Endothelial cell of umbilical vein (primary cell): ENCODE measurements around the gene ANKAR. TPM values are rescaled to one million over a fixed set of nuclear protein-coding genes. Genes with fewer than 3 reads are reported as not detected.

ENCODE experiments used
- BruUV-seq: library from RNA; stranded (reverse); fragments of 400-500 nt; replicated peaks from 2 replicates; lab custom pipeline; 2021; lab: Mats Ljungman, UMichigan
- CTCF ChIA-PET: fragments of 300-600, 350-600 bp; sonication (Branson Sonifier 250); formaldehyde crosslinking; loops from one replicate; lab custom pipeline; 2021; ENCODE audit warnings: antibody characterized with exemption, inconsistent platforms; lab: Charles Lee
- POLR2A ChIA-PET: fragments of 300-600, 350-600 bp; sonication (Branson Sonifier 250); formaldehyde crosslinking; loops from one replicate; lab custom pipeline; 2021; ENCODE audit warnings: antibody characterized with exemption, inconsistent platforms; lab: Charles Lee
- DNase-seq: peaks from one replicate; pipeline ENCODE4 v3.0.0-alpha.2; 2011; ENCODE audit warnings: low read depth, low spot score
- FAIRE-seq: peaks from 2 replicates; lab custom pipeline; 2011; peaks lifted over from hg19 to GRCh38; lab: Jason Lieb, UNC
- H2AFZ ChIP-seq: 2 replicates; pipeline ENCODE4 v1.6.0; 2012; ENCODE audit warnings: low read depth, low read length, control low read depth, inconsistent platforms
- H3K27ac ChIP-seq: 2 replicates; pipeline ENCODE4 v1.5.1; 2011; ENCODE audit warnings: low read depth, mild to moderate bottlenecking, control low read depth, low read length, moderate library complexity; ENCODE audit not compliant: insufficient read depth
- H3K27me3 ChIP-seq, 2 experiments: 2 replicates each; pipeline versions ENCODE4 v1.6.0 to v1.6.1; 2011; ENCODE audit warnings: low read length in 2 of 2, mixed read lengths in 1 of 2; ENCODE audit not compliant: control insufficient read depth in 2 of 2, insufficient read depth in 2 of 2
- H3K36me3 ChIP-seq, 2 experiments: 2 replicates in 1 of 2; 3 replicates in 1 of 2; pipeline ENCODE4 v1.5.1; 2011; ENCODE audit warnings: low read length in 2 of 2, mild to moderate bottlenecking in 1 of 2, moderate library complexity in 1 of 2; ENCODE audit not compliant: control insufficient read depth in 2 of 2, insufficient read depth in 2 of 2; ENCODE audit errors: extremely low read depth in 1 of 2
- H3K4me1 ChIP-seq: 3 replicates; pipeline ENCODE4 v1.5.1; 2011; ENCODE audit warnings: mild to moderate bottlenecking, low read length; ENCODE audit not compliant: control insufficient read depth, insufficient read depth; ENCODE audit errors: extremely low read depth
- H3K4me2 ChIP-seq: 2 replicates; pipeline ENCODE4 v1.6.1; 2011; ENCODE audit warnings: low read length, control low read depth, mixed read lengths; ENCODE audit not compliant: insufficient read depth
- H3K4me3 ChIP-seq, 3 experiments: fragments of 200-600 bp in 1 of 3; sonication (generic), shearing (Covaris generic) in 1 of 3; replicated peaks in 1 of 3; 2 replicates each; pipeline ENCODE4 v1.5.1; 2011 to 2016; ENCODE audit warnings: control low read depth in 3 of 3, low read length in 3 of 3, mild to moderate bottlenecking in 2 of 3, inconsistent platforms in 1 of 3, low read depth in 1 of 3, moderate library complexity in 1 of 3; ENCODE audit not compliant: insufficient read depth in 1 of 3
- H3K79me2 ChIP-seq: 2 replicates; pipeline ENCODE4 v1.6.0; 2012; ENCODE audit warnings: low read length, inconsistent platforms; ENCODE audit not compliant: control insufficient read depth, insufficient read depth
- H3K9ac ChIP-seq: replicated peaks from 2 replicates; pipeline ENCODE3; 2011; ENCODE audit warnings: low read length, control low read depth; ENCODE audit not compliant: insufficient read depth; ENCODE audit errors: extremely low read depth
- H3K9me1 ChIP-seq: replicated peaks from 3 replicates; pipeline ENCODE4 v1.6.0; 2011; ENCODE audit warnings: mild to moderate bottlenecking, low read length; ENCODE audit not compliant: control insufficient read depth, insufficient read depth; ENCODE audit errors: extremely low read depth
- H3K9me3 ChIP-seq: replicated peaks from 2 replicates; pipeline ENCODE4 v1.5.1; 2012; ENCODE audit warnings: low read length, inconsistent platforms; ENCODE audit not compliant: control insufficient read depth, insufficient read depth
- H4K20me1 ChIP-seq: replicated peaks from 2 replicates; pipeline ENCODE3; 2011; ENCODE audit warnings: mild to moderate bottlenecking, low read length; ENCODE audit not compliant: control insufficient read depth, insufficient read depth; ENCODE audit errors: extremely low read depth
- CTCF ChIP-seq, 2 donors: IDR thresholded peaks; 1 replicate in 1 of 2; 2 replicates in 1 of 2; pipeline ENCODE4 v1.5.1; 2011; ENCODE audit warnings: low read length in 2 of 2, mild to moderate bottlenecking in 2 of 2, moderate library complexity in 2 of 2, control low read depth in 1 of 2, inconsistent platforms in 1 of 2, low read depth in 1 of 2; ENCODE audit not compliant: insufficient read depth in 1 of 2; ENCODE audit errors: extremely low read depth in 1 of 2
- EZH2 ChIP-seq: IDR thresholded peaks from 2 replicates; pipeline ENCODE4 v1.6.1; 2012; ENCODE audit warnings: borderline replicate concordance, low read depth, mild to moderate bottlenecking, moderate library complexity, low read length, inconsistent platforms; ENCODE audit not compliant: severe bottlenecking
- FOS ChIP-seq: IDR thresholded peaks from 2 replicates; pipeline ENCODE4 v1.6.1; 2011; ENCODE audit warnings: mild to moderate bottlenecking, low read length, moderate library complexity, borderline replicate concordance; ENCODE audit not compliant: insufficient read depth
- GATA2 ChIP-seq: IDR thresholded peaks from 2 replicates; pipeline ENCODE4 v1.7.0; 2011; ENCODE audit warnings: low read depth, mild to moderate bottlenecking, moderate library complexity, mixed read lengths, low read length; ENCODE audit not compliant: insufficient read length, insufficient read depth
- JUN ChIP-seq: IDR thresholded peaks from 2 replicates; pipeline ENCODE4 v1.6.1; 2011; ENCODE audit warnings: borderline replicate concordance, low read depth; ENCODE audit not compliant: insufficient read length, insufficient read depth
- MAX ChIP-seq: IDR thresholded peaks from 2 replicates; pipeline ENCODE4 v1.6.1; 2011; ENCODE audit not compliant: insufficient read depth, insufficient read length
- MYC ChIP-seq: IDR thresholded peaks from one replicate; pipeline ENCODE4 v1.6.1; 2011; ENCODE audit warnings: mild to moderate bottlenecking, low read depth, low read length
- POLR2A ChIP-seq: IDR thresholded peaks from 2 replicates; pipeline ENCODE4 v1.6.1; 2012; ENCODE audit warnings: low read depth, mild to moderate bottlenecking, control low read depth, low read length
- POLR2AphosphoS5 ChIP-seq: IDR thresholded peaks from 2 replicates; pipeline ENCODE4 v1.6.1; 2012; ENCODE audit warnings: low read depth, mild to moderate bottlenecking, control low read depth, low read length, moderate library complexity; ENCODE audit not compliant: insufficient read depth
- dilution Hi-C: fragments of 300-500 bp; cut with MboI; formaldehyde crosslinking; loops from one replicate; pipeline ENCODE4 v1.15.0; 2019; ENCODE audit warnings: low sequenced_read_pairs; ENCODE audit not compliant: extremely low pct_ligation_motif_present
- intact Hi-C: fragments of 100-400 bp; cut with micrococcal nuclease; formaldehyde crosslinking; loops from one replicate; pipeline ENCODE4 v1.10.0; 2022
- polyA plus RNA-seq, 4 experiments: library from polyadenylated mRNA; depleted of rRNA in 3 of 4; stranded (reverse) in 3 of 4; unstranded in 1 of 4; fragments of >200 nt; gene quantifications; 2 replicates each; pipeline versions ENCODE4 v1.2.1 to v1.2.3, GENCODE V29; 2011 to 2012; ENCODE audit warnings: missing spikeins in 1 of 4
- total RNA-seq: library from RNA; stranded (reverse); gene quantifications from 2 replicates; pipeline ENCODE4 v1.2.3, GENCODE V29; 2021

ANKAR gene
- total and polyA plus RNA-seq, 2 donors (not counting 3 experiments of a cell fraction or from before 2014, with no cell fraction given) = 1.3 to 4.3 TPM

GRCh38 chr2:189661148-189661956 lies 13.1 kb upstream of the ANKAR start, which contains the start of gene ASNSD1:
TSS of gene ASNSD1 (plus strand) at chr2:189661459. CDS start at chr2:189666133, 4,674 bp downstream.
- DNase-seq = peak; percentile 100
- no peaks in the 10 kb centered on the region for H4K20me1 ChIP-seq
- H3K36me3 ChIP-seq = peaks cover 0 to 2% of the 10 kb centered on the region in 2 experiments
- peaks cover 0 to 2% of the 10 kb centered on the region in 2 experiments for H3K27me3 ChIP-seq
- H3K79me2 ChIP-seq = peaks cover 29% of the 10 kb centered on the region
- intact Hi-C loops = loop anchor here (1.0 to 2.0 kb wide), 8 partner anchors 13 to 711 kb away; partner anchors contain the start of genes ANKAR, ORMDL1, OSGEPL1 and PMS1
- no peak for TF ChIP-seq EZH2
- TF ChIP-seq FOS = no peak
- peak; percentile 96 for TF ChIP-seq POLR2A
- TF ChIP-seq MYC = no peak
- TF ChIP-seq POLR2AphosphoS5 = peak; percentile 95
- TF ChIP-seq CTCF (IDR thresholded peaks at IDR 0.05; ENCODE audit: extremely low read depth in 1 of 2, insufficient read depth in 1 of 2, low read depth in 1 of 2, low read length in 2 of 2) = peak; percentile 82 to 94
- peak; percentile 45 for TF ChIP-seq MAX
- TF ChIP-seq GATA2 = no peak
- TF ChIP-seq JUN = no peak
- H2AFZ ChIP-seq = peak within 1 kb of the TSS; percentile 98
- ChIA-PET POLR2A (no interaction called here), CTCF (interaction anchor here (0.6 to 2.8 kb wide), 52 partner anchors 10 to 684 kb away, joined by 3 to 66 read pairs (median 4); partner anchors contain the start of genes ANKAR, ORMDL1, OSGEPL1 and PMS1)
- dilution Hi-C loops = no loop called here
- H3K4me3 ChIP-seq = peak within 1 kb of the TSS; percentile 59 to 95 (median 87)
- no peaks in the 10 kb centered on the region for H3K9me1 ChIP-seq
- H3K4me1 ChIP-seq = peaks cover 10% of the 10 kb centered on the region
- peak; percentile 98 for FAIRE-seq
- no peaks in the 10 kb centered on the region for H3K9me3 ChIP-seq
- H3K4me2 ChIP-seq = peak within 1 kb of the TSS; percentile 90
- BruUV-seq = TSS peak; percentile 63
- peak within 1 kb of the TSS; percentile 99 for H3K9ac ChIP-seq
- H3K27ac ChIP-seq = peak within 1 kb of the TSS; percentile 76
